ENCODE measurements around the gene TAS2R60.

DNA sequence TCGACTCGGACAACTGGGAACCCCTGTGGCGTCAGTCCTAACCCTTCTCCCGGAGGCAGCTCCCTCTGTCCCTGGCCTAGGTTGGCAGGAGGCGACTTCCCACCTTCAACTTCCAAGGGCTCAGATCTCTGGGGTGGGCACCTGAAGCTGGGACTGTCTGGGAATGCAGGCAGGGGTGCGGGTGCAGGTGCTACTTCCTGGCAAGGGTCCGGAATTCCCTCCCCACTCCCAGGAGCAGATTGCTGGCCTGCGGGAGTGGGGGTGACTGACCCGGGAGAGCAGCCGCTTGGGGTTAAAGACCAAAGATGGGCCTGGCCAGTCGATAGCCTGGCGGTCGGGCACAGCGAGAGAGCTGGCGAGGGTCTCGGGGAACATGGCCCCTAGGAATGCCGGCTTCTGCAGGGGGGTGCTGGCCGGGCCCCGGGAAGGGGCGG, 35.0 kb upstream of the TAS2R60 start:
- TF ChIP-seq POLR2A (conservative IDR thresholded peaks at IDR 0.05) (no peak), JUND (IDR thresholded peaks at IDR 0.05; ENCODE audit: borderline replicate concordance, low read depth, low read length) (no peak), JUND (tag; IDR thresholded peaks at IDR 0.05; ENCODE audit: borderline replicate concordance, low read depth, low read length) (no peak), RCOR1 (IDR thresholded peaks at IDR 0.05; ENCODE audit: borderline replicate concordance in 1 of 2, low read depth in 2 of 2, low read length in 2 of 2) (no peak)
- TF ChIP-seq, protein P1, sequence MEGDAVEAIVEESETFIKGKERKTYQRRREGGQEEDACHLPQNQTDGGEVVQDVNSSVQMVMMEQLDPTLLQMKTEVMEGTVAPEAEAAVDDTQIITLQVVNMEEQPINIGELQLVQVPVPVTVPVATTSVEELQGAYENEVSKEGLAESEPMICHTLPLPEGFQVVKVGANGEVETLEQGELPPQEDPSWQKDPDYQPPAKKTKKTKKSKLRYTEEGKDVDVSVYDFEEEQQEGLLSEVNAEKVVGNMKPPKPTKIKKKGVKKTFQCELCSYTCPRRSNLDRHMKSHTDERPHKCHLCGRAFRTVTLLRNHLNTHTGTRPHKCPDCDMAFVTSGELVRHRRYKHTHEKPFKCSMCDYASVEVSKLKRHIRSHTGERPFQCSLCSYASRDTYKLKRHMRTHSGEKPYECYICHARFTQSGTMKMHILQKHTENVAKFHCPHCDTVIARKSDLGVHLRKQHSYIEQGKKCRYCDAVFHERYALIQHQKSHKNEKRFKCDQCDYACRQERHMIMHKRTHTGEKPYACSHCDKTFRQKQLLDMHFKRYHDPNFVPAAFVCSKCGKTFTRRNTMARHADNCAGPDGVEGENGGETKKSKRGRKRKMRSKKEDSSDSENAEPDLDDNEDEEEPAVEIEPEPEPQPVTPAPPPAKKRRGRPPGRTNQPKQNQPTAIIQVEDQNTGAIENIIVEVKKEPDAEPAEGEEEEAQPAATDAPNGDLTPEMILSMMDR (IDR thresholded peaks at IDR 0.05 in 2 of 3, conservative IDR thresholded peaks at IDR 0.05 in 1 of 3; ENCODE audit: insufficient read depth in 2 of 3, low read depth in 1 of 3, low read length in 3 of 3) = no peak
